Neural cell (in vitro differentiated cells): ENCODE results near the gene ERBB4. TPM values are rescaled to one million over a fixed set of nuclear protein-coding genes. Genes with fewer than 3 reads are reported as not detected.

ENCODE experiments used
- H2AFZ ChIP-seq: fragments of 200-600, 300-800 bp; sonication (generic), shearing (Covaris generic); 2 replicates; pipeline ENCODE4 v1.6.0; 2014; ENCODE audit warnings: low read depth, mild to moderate bottlenecking, antibody characterized with exemption, low read length, moderate library complexity
- H3F3A ChIP-seq: fragments of 200-600 bp; shearing (Covaris generic); 2 replicates; pipeline ENCODE4 v1.6.1; 2016; ENCODE audit warnings: mild to moderate bottlenecking, moderate library complexity, mixed read lengths, antibody characterized with exemption, low read length; ENCODE audit not compliant: insufficient read depth, poor library complexity, severe bottlenecking
- H3K27ac ChIP-seq: fragments of 200-600, 300-800 bp; sonication (generic), shearing (Covaris generic); 2 replicates; pipeline ENCODE4 v1.5.1; 2014; ENCODE audit warnings: mild to moderate bottlenecking, low read length, moderate library complexity
- H3K27me3 ChIP-seq: fragments of 300-800, 200-600 bp; sonication (generic), shearing (Covaris generic); 2 replicates; pipeline ENCODE4 v1.6.0; 2014; ENCODE audit warnings: mild to moderate bottlenecking, low read depth, low read length, moderate library complexity; ENCODE audit not compliant: insufficient read depth
- H3K36me3 ChIP-seq: fragments of 300-800, 200-600 bp; sonication (generic), shearing (Covaris generic); 2 replicates; pipeline ENCODE4 v1.5.1; 2014; ENCODE audit warnings: mild to moderate bottlenecking, antibody characterized with exemption, low read length, moderate library complexity; ENCODE audit not compliant: insufficient read depth
- H3K4me2 ChIP-seq: fragments of 300-800, 200-600 bp; sonication (generic), shearing (Covaris generic); 2 replicates; pipeline ENCODE4 v1.6.0; 2014; ENCODE audit warnings: mild to moderate bottlenecking, low read length
- H3K4me3 ChIP-seq: fragments of 300-800, 200-600 bp; sonication (generic), shearing (Covaris generic); 2 replicates; pipeline ENCODE4 v1.5.1; 2014; ENCODE audit warnings: mild to moderate bottlenecking, low read length, moderate library complexity
- H3K79me2 ChIP-seq: fragments of 200-600 bp; shearing (Covaris generic); replicated peaks from 2 replicates; pipeline ENCODE4 v1.6.0; 2014; ENCODE audit warnings: mild to moderate bottlenecking, low read length, moderate library complexity; ENCODE audit not compliant: insufficient read depth
- H3K9ac ChIP-seq: fragments of 300-800, 200-600 bp; sonication (generic), shearing (Covaris generic); 2 replicates; pipeline ENCODE4 v1.6.1; 2016; ENCODE audit warnings: mild to moderate bottlenecking, low read length, mixed read lengths
- H3K9me2 ChIP-seq: fragments of 200-600 bp; shearing (Covaris generic); 2 replicates; pipeline ENCODE4 v1.6.1; 2016; ENCODE audit warnings: mild to moderate bottlenecking, low read length, mixed read lengths; ENCODE audit not compliant: insufficient read depth
- H3K9me3 ChIP-seq: fragments of 200-600, 300-800 bp; sonication (generic), shearing (Covaris generic); 2 replicates; pipeline ENCODE4 v1.6.1; 2016; ENCODE audit warnings: mild to moderate bottlenecking, mixed run types, low read length, moderate library complexity, mixed read lengths
- H4K20me1 ChIP-seq: fragments of 200-600 bp; shearing (Covaris generic); 2 replicates; pipeline ENCODE4 v1.6.1; 2016; ENCODE audit warnings: mild to moderate bottlenecking, mixed run types; ENCODE audit not compliant: insufficient read depth
- CTCF ChIP-seq: fragments of 450-650 bp; IDR thresholded peaks from 2 replicates; pipeline ENCODE4 v1.5.1; 2014; ENCODE audit warnings: antibody characterized with exemption, mild to moderate bottlenecking, moderate library complexity; ENCODE audit not compliant: poor library complexity, severe bottlenecking
- EP300 ChIP-seq: fragments of 450-650 bp; conservative IDR thresholded peaks from 2 replicates; pipeline ENCODE4 v1.6.1; 2014; ENCODE audit warnings: antibody characterized with exemption, mild to moderate bottlenecking, moderate library complexity; ENCODE audit not compliant: poor library complexity, severe bottlenecking
- EZH2 ChIP-seq: fragments of 200-600, 300-800 bp; shearing (Covaris generic), sonication (generic); IDR thresholded peaks from 2 replicates; pipeline ENCODE4 v1.6.1; 2014; ENCODE audit warnings: antibody characterized with exemption, low read length, borderline replicate concordance, mild to moderate bottlenecking; ENCODE audit not compliant: insufficient read depth, poor library complexity, severe bottlenecking
- MXI1 ChIP-seq: fragments of 450-650 bp; conservative IDR thresholded peaks from 2 replicates; pipeline ENCODE4 v1.6.1; 2014; ENCODE audit warnings: antibody characterized with exemption, mild to moderate bottlenecking; ENCODE audit not compliant: poor library complexity, severe bottlenecking
- POLR2AphosphoS5 ChIP-seq: IDR thresholded peaks from 2 replicates; pipeline ENCODE4 v1.6.1; 2012
- RAD21 ChIP-seq: fragments of 450-650 bp; conservative IDR thresholded peaks from 2 replicates; pipeline ENCODE4 v1.6.1; 2014; ENCODE audit warnings: antibody characterized with exemption, mild to moderate bottlenecking, moderate library complexity
- SMC3 ChIP-seq: fragments of 450-650 bp; conservative IDR thresholded peaks from 2 replicates; pipeline ENCODE4 v1.6.1; 2014; ENCODE audit warnings: antibody characterized with exemption, mild to moderate bottlenecking, moderate library complexity; ENCODE audit not compliant: poor library complexity
- TAF1 ChIP-seq: IDR thresholded peaks from 2 replicates; pipeline ENCODE4 v1.6.1; 2012; ENCODE audit warnings: low read depth
- polyA plus RNA-seq: library from polyadenylated mRNA; depleted of rRNA; stranded (reverse); fragments of >200 nt; gene quantifications from 2 replicates; pipeline ENCODE4 v1.2.3, GENCODE V29; 2014
- TF ChIP-seq, protein P1 (sequence below): IDR thresholded peaks from 2 replicates; pipeline ENCODE4 v1.6.1; 2012; ENCODE audit warnings: borderline replicate concordance

ERBB4 gene
- polyA plus RNA-seq, 1 donor from 2014 or later, result 0.69 TPM

- no peaks in the 10 kb centered on the region for H3K27me3 ChIP-seq
- H3K36me3 ChIP-seq, result no peaks in the 10 kb centered on the region
- no peak overlapping the region for H3K9ac ChIP-seq
- H3K79me2 ChIP-seq, result no peaks in the 10 kb centered on the region
- no peak overlapping the region for H2AFZ ChIP-seq
- no peak overlapping the region for H3K4me2 ChIP-seq
- H3K4me3 ChIP-seq, result no peak overlapping the region
- no peak overlapping the region for H3K27ac ChIP-seq
- TF ChIP-seq RAD21 (no peak), CTCF (no peak), POLR2AphosphoS5 (no peak), SMC3 (no peak), EZH2 (no peak), TAF1 (no peak), EP300 (no peak)
- H4K20me1 ChIP-seq, result no peaks in the 10 kb centered on the region
- no peaks in the 10 kb centered on the region for H3F3A ChIP-seq
- H3K9me3 ChIP-seq, result no peaks in the 10 kb centered on the region
- H3K9me2 ChIP-seq, result no peaks in the 10 kb centered on the region
Measured at GRCh38 chr2:211729433-211729832, 809.2 kb downstream of the ERBB4 start.

- H2AFZ ChIP-seq, result no peak overlapping the region
Measured at GRCh38 chr2:211724933-211725332, 813.7 kb downstream of the ERBB4 start.

More at GRCh38 chr2:211724933-211725332, 813.7 kb downstream of the ERBB4 start:
- TF ChIP-seq EP300, result no peak
- no peak for TF ChIP-seq POLR2AphosphoS5
- TF ChIP-seq, protein P1, sequence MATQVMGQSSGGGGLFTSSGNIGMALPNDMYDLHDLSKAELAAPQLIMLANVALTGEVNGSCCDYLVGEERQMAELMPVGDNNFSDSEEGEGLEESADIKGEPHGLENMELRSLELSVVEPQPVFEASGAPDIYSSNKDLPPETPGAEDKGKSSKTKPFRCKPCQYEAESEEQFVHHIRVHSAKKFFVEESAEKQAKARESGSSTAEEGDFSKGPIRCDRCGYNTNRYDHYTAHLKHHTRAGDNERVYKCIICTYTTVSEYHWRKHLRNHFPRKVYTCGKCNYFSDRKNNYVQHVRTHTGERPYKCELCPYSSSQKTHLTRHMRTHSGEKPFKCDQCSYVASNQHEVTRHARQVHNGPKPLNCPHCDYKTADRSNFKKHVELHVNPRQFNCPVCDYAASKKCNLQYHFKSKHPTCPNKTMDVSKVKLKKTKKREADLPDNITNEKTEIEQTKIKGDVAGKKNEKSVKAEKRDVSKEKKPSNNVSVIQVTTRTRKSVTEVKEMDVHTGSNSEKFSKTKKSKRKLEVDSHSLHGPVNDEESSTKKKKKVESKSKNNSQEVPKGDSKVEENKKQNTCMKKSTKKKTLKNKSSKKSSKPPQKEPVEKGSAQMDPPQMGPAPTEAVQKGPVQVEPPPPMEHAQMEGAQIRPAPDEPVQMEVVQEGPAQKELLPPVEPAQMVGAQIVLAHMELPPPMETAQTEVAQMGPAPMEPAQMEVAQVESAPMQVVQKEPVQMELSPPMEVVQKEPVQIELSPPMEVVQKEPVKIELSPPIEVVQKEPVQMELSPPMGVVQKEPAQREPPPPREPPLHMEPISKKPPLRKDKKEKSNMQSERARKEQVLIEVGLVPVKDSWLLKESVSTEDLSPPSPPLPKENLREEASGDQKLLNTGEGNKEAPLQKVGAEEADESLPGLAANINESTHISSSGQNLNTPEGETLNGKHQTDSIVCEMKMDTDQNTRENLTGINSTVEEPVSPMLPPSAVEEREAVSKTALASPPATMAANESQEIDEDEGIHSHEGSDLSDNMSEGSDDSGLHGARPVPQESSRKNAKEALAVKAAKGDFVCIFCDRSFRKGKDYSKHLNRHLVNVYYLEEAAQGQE, result no peak
- no peak for TF ChIP-seq MXI1
- no peak for TF ChIP-seq EZH2
- no peak for TF ChIP-seq SMC3
- no peak for TF ChIP-seq TAF1
- no peak for TF ChIP-seq CTCF
- no peak for TF ChIP-seq RAD21
- H3F3A ChIP-seq, result no peaks in the 10 kb centered on the region
- H3K4me3 ChIP-seq, result no peak overlapping the region
- H3K79me2 ChIP-seq, result no peaks in the 10 kb centered on the region
- H3K27ac ChIP-seq, result no peak overlapping the region
- no peak overlapping the region for H3K4me2 ChIP-seq
- H3K9me3 ChIP-seq, result no peaks in the 10 kb centered on the region
- no peaks in the 10 kb centered on the region for H4K20me1 ChIP-seq
- no peaks in the 10 kb centered on the region for H3K36me3 ChIP-seq
- H3K9me2 ChIP-seq, result no peaks in the 10 kb centered on the region
- H3K27me3 ChIP-seq, result no peaks in the 10 kb centered on the region
- no peak overlapping the region for H3K9ac ChIP-seq
